Mesenchymal stem cell (in vitro differentiated cells and primary cell): ENCODE results near the gene DMWD.

Source experiments
- DNase-seq: peaks from one replicate; pipeline ENCODE4 v3.0.0-alpha.2; 2013
- H2AFZ ChIP-seq: one replicate; pipeline ENCODE4 v1.6.1; 2013; ENCODE audit warnings: low read depth, mild to moderate bottlenecking, control low read depth, inconsistent platforms, low read length, moderate library complexity
- H2AK5ac ChIP-seq: 2 replicates; pipeline ENCODE4 v1.6.1; 2013; ENCODE audit warnings: low read length, moderate library complexity, mild to moderate bottlenecking, inconsistent platforms; ENCODE audit not compliant: severe bottlenecking
- H2BK120ac ChIP-seq: one replicate; pipeline ENCODE4 v1.6.1; 2013; ENCODE audit warnings: low read depth, mild to moderate bottlenecking, inconsistent platforms, low read length, moderate library complexity
- H2BK12ac ChIP-seq, 2 experiments: one replicate each; pipeline ENCODE4 v1.6.1; 2013; ENCODE audit warnings: inconsistent platforms in 2 of 2, low read length in 2 of 2, mild to moderate bottlenecking in 2 of 2, moderate library complexity in 2 of 2, control low read depth in 1 of 2
- H2BK15ac ChIP-seq: one replicate; pipeline ENCODE4 v1.6.1; 2013; ENCODE audit warnings: mild to moderate bottlenecking, low read depth, inconsistent platforms; ENCODE audit not compliant: poor library complexity, severe bottlenecking
- H2BK5ac ChIP-seq: 2 replicates; pipeline ENCODE4 v1.6.1; 2013; ENCODE audit warnings: low read depth, mild to moderate bottlenecking, low read length, control low read depth, inconsistent platforms; ENCODE audit not compliant: poor library complexity, severe bottlenecking
- H3K14ac ChIP-seq, 2 experiments: one replicate each; pipeline ENCODE4 v1.6.1; 2013; ENCODE audit warnings: inconsistent platforms in 2 of 2, low read length in 2 of 2, control low read depth in 1 of 2, mild to moderate bottlenecking in 1 of 2, moderate library complexity in 1 of 2
- H3K18ac ChIP-seq, 2 experiments: one replicate each; pipeline ENCODE4 v1.6.1; 2013; ENCODE audit warnings: inconsistent platforms in 2 of 2, low read length in 2 of 2, control low read depth in 1 of 2, low read depth in 1 of 2, mild to moderate bottlenecking in 1 of 2
- H3K23ac ChIP-seq, 2 experiments: one replicate each; pipeline ENCODE4 v1.6.1; 2013; ENCODE audit warnings: inconsistent platforms in 2 of 2, low read length in 2 of 2, mild to moderate bottlenecking in 2 of 2, moderate library complexity in 2 of 2, control low read depth in 1 of 2
- H3K27ac ChIP-seq: 2 replicates; pipeline ENCODE4 v1.5.1; 2013; ENCODE audit warnings: mild to moderate bottlenecking, moderate library complexity, low read length, control low read depth, inconsistent platforms; ENCODE audit not compliant: poor library complexity, severe bottlenecking
- H3K27me3 ChIP-seq, 2 experiments: 2 replicates each; pipeline versions ENCODE4 v1.6.1 to v1.7.0; 2013; ENCODE audit warnings: low read length in 2 of 2, mild to moderate bottlenecking in 2 of 2, moderate library complexity in 2 of 2, control low read depth in 1 of 2, inconsistent platforms in 1 of 2; ENCODE audit not compliant: control insufficient read depth in 1 of 2, insufficient read depth in 1 of 2
- H3K36me3 ChIP-seq, 2 experiments: 2 replicates each; pipeline versions ENCODE4 v1.6.1 to v1.7.0; 2013; ENCODE audit warnings: low read length in 2 of 2, control low read depth in 1 of 2, inconsistent platforms in 1 of 2, low read depth in 1 of 2, mild to moderate bottlenecking in 1 of 2; ENCODE audit not compliant: insufficient read depth in 2 of 2, control insufficient read depth in 1 of 2
- H3K4ac ChIP-seq, 2 experiments: one replicate each; pipeline ENCODE4 v1.6.1; 2013; ENCODE audit warnings: inconsistent platforms in 2 of 2, low read length in 2 of 2, mild to moderate bottlenecking in 2 of 2, moderate library complexity in 2 of 2, control low read depth in 1 of 2, low read depth in 1 of 2
- H3K4me1 ChIP-seq: 2 replicates; pipeline ENCODE4 v1.6.1; 2013; ENCODE audit warnings: low read depth, low read length, control low read depth; ENCODE audit not compliant: control insufficient read depth, insufficient read depth
- H3K4me2 ChIP-seq: 2 replicates; pipeline ENCODE4 v1.6.1; 2013; ENCODE audit warnings: low read length, mild to moderate bottlenecking, inconsistent platforms; ENCODE audit not compliant: poor library complexity, severe bottlenecking
- H3K4me3 ChIP-seq, 2 experiments: 2 replicates each; pipeline versions ENCODE4 v1.5.1 to v1.7.0; 2013; ENCODE audit warnings: low read length in 2 of 2, mild to moderate bottlenecking in 2 of 2, control low read depth in 1 of 2, low read depth in 1 of 2; ENCODE audit not compliant: insufficient read depth in 1 of 2
- H3K79me1 ChIP-seq: replicated peaks from 2 replicates; pipeline ENCODE4 v1.6.1; 2013; ENCODE audit warnings: mild to moderate bottlenecking, control low read depth, low read length, inconsistent platforms; ENCODE audit not compliant: poor library complexity, severe bottlenecking
- H3K9ac ChIP-seq: 2 replicates; pipeline ENCODE4 v1.7.0; 2013; ENCODE audit warnings: mild to moderate bottlenecking, low read length, moderate library complexity
- H3K9me3 ChIP-seq: 2 replicates; pipeline ENCODE4 v1.7.0; 2013; ENCODE audit warnings: mild to moderate bottlenecking, low read length; ENCODE audit not compliant: control insufficient read depth
- H4K8ac ChIP-seq: one replicate; pipeline ENCODE4 v1.6.1; 2013; ENCODE audit warnings: inconsistent platforms, mild to moderate bottlenecking, low read length, moderate library complexity
- H4K91ac ChIP-seq: one replicate; pipeline ENCODE4 v1.6.1; 2013; ENCODE audit warnings: mild to moderate bottlenecking, low read length, inconsistent platforms
- WGBS: methylation state at CpG from one replicate; pipeline ENCODE4 v1.1.7; 2013; ENCODE audit warnings: mixed read lengths; 5-methylcytosine and 5-hydroxymethylcytosine counted together

The DMWD gene

DNA sequence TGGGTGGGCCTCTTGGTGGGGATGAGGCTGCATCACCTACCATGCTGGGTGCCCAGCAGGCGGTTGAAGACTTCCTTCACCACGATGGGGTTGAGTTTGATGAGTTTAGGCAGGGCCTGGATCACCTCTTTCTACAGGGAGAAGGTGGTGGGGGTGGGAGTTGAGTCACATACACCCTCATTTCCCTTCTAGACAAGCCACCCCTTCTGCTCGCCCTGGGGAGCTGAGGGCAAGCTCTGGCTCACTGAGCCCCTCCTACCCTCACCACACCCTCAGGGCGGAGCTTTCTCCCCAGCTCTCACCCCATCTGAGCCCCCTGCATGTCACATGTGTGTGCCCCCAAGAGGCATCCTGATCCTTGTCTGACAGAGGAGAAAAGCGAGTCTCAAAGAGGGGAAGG, 30.1 kb upstream of the DMWD start:
- Histone ChIP-seq H3K79me1 (peaks cover 5% of the 10 kb centered on the region), H3K36me3 (peaks cover 91 to 94% of the 10 kb centered on the region in 2 experiments), H2AFZ (no peak overlapping the region), H3K18ac (no peak overlapping the region), H3K4me2 (no peak overlapping the region), H3K4me3 (no peak overlapping the region), H4K91ac (no peak overlapping the region), H2AK5ac (no peak overlapping the region), H3K4ac (no peak overlapping the region), H3K9me3 (no peaks in the 10 kb centered on the region), H3K27me3 (no peaks in the 10 kb centered on the region), H3K27ac (no peak overlapping the region), H2BK120ac (no peak overlapping the region), H2BK15ac (no peak overlapping the region), H3K9ac (no peak overlapping the region), H4K8ac (no peak overlapping the region), H3K23ac (no peak overlapping the region), H3K4me1 (peaks cover 16% of the 10 kb centered on the region), H2BK5ac (no peak overlapping the region), H2BK12ac (no peak overlapping the region), H3K14ac (no peak overlapping the region)
- no peak for DNase-seq
- WGBS: 95% methylated on average over 3 of the region's 5 CpGs

- WGBS: 91% methylated on average over 10 of the region's 10 CpGs
- no peak overlapping the region for H3K14ac ChIP-seq
- no peak overlapping the region for H4K8ac ChIP-seq
- H3K9me3 ChIP-seq: no peaks in the 10 kb centered on the region
- H2AK5ac ChIP-seq: no peak overlapping the region
- no peaks in the 10 kb centered on the region for H3K27me3 ChIP-seq
- peaks cover 3% of the 10 kb centered on the region for H3K79me1 ChIP-seq
- no peak overlapping the region for H2BK12ac ChIP-seq
- H4K91ac ChIP-seq: peak overlapping the region; percentile 28
- no peak overlapping the region for H2BK120ac ChIP-seq
- no peak overlapping the region for H3K4me3 ChIP-seq
- no peak overlapping the region for H3K4me2 ChIP-seq
- H3K4ac ChIP-seq: no peak overlapping the region
- no peak overlapping the region for H3K18ac ChIP-seq
- no peak overlapping the region for H3K23ac ChIP-seq
- H3K36me3 ChIP-seq: peaks cover 84 to 86% of the 10 kb centered on the region in 2 experiments
- H2BK5ac ChIP-seq: no peak overlapping the region
- H2AFZ ChIP-seq: no peak overlapping the region
- H3K9ac ChIP-seq: no peak overlapping the region
- H3K4me1 ChIP-seq: peaks cover 19% of the 10 kb centered on the region
- DNase-seq: no peak
- no peak overlapping the region for H3K27ac ChIP-seq
- H2BK15ac ChIP-seq: no peak overlapping the region
These were observed 28.9 kb upstream of the DMWD start for GRCh38 chr19:45821570-45821969.

- Histone ChIP-seq H2BK120ac (no peak overlapping the region), H3K14ac (no peak overlapping the region), H3K9ac (no peak overlapping the region), H4K8ac (no peak overlapping the region), H2AK5ac (no peak overlapping the region), H2BK15ac (no peak overlapping the region), H2BK5ac (no peak overlapping the region), H4K91ac (no peak overlapping the region), H3K79me1 (peaks cover 3% of the 10 kb centered on the region), H3K27ac (no peak overlapping the region), H3K4me2 (no peak overlapping the region), H2BK12ac (no peak overlapping the region), H3K4me3 (no peak overlapping the region), H3K23ac (no peak overlapping the region), H3K36me3 (peaks cover 79 to 81% of the 10 kb centered on the region in 2 experiments), H3K4me1 (peaks cover 23% of the 10 kb centered on the region), H2AFZ (no peak overlapping the region), H3K9me3 (no peaks in the 10 kb centered on the region), H3K4ac (no peak overlapping the region), H3K27me3 (no peaks in the 10 kb centered on the region), H3K18ac (no peak overlapping the region)
- no peak for DNase-seq
- WGBS: 97% methylated on average over 8 of the region's 8 CpGs
These were observed 28.5 kb upstream of the DMWD start for GRCh38 chr19:45821103-45821521.

- Histone ChIP-seq H2AK5ac (no peak overlapping the region), H3K4me3 (no peak overlapping the region), H2BK12ac (no peak overlapping the region), H3K4me1 (peaks cover 28% of the 10 kb centered on the region), H4K8ac (no peak overlapping the region), H2BK5ac (no peak overlapping the region), H3K18ac (no peak overlapping the region), H3K4ac (peak overlapping the region in 1 of 2 experiments; percentile 19), H2AFZ (no peak overlapping the region), H3K9me3 (no peaks in the 10 kb centered on the region), H2BK120ac (no peak overlapping the region), H3K36me3 (peaks cover 74 to 76% of the 10 kb centered on the region in 2 experiments), H4K91ac (no peak overlapping the region), H3K79me1 (peaks cover 3% of the 10 kb centered on the region), H2BK15ac (no peak overlapping the region), H3K27ac (no peak overlapping the region), H3K23ac (no peak overlapping the region), H3K4me2 (no peak overlapping the region), H3K9ac (no peak overlapping the region), H3K27me3 (no peaks in the 10 kb centered on the region), H3K14ac (no peak overlapping the region)
- DNase-seq: no peak
- 84% methylated on average over 18 of the region's 20 CpGs for WGBS
These were observed 27.9 kb upstream of the DMWD start for GRCh38 chr19:45820413-45821102.
